GM23338 (cell line): Measurements from ENCODE around the gene ITGAV.

Experiments
- CTCF ChIP-seq, 2 experiments: fragments of 200-600 bp in 1 of 2; sonication (generic) in 1 of 2; conservative IDR thresholded peaks; 2 replicates each; pipeline versions ENCODE4 v1.5.1 to v1.6.1; 2016 to 2017; ENCODE audit warnings: antibody characterized with exemption in 2 of 2, low read depth in 2 of 2, mild to moderate bottlenecking in 2 of 2, moderate library complexity in 1 of 2
- EZH2 ChIP-seq: fragments of 200-600 bp; sonication (generic); IDR thresholded peaks from one replicate; pipeline ENCODE4 v1.8.0; 2017; ENCODE audit warnings: antibody characterized with exemption, mild to moderate bottlenecking, low read depth; ENCODE audit not compliant: unreplicated experiment
- EZH2phosphoT487 ChIP-seq: fragments of 200-600 bp; sonication (generic); IDR thresholded peaks from one replicate; pipeline ENCODE4 v1.8.1; 2018; ENCODE audit warnings: antibody characterized with exemption; ENCODE audit not compliant: unreplicated experiment
- JUNB ChIP-seq: IDR thresholded peaks from one replicate; pipeline ENCODE4 v1.6.1; 2016; ENCODE audit warnings: antibody characterized with exemption; ENCODE audit not compliant: unreplicated experiment
- POLR2AphosphoS5 ChIP-seq: IDR thresholded peaks from 2 replicates; pipeline ENCODE4 v1.6.1; 2016; ENCODE audit warnings: antibody characterized with exemption, low read depth
- ZNF331 ChIP-seq: fragments of 250-450 bp; sonication (Bioruptor Pico); IDR thresholded peaks from 2 replicates; pipeline ENCODE4 v1.5.0; 2020; ENCODE audit warnings: low read depth, mild to moderate bottlenecking, moderate library complexity

GRCh38 chr2:186612026-186612425 is 22.2 kb downstream of the ITGAV start:
- TF ChIP-seq CTCF (conservative IDR thresholded peaks at IDR 0.05; ENCODE audit: low read depth in 2 of 2) (no peak), JUNB (no peak), POLR2AphosphoS5 (no peak), EZH2phosphoT487 (no peak), EZH2 (no peak), ZNF331 (CRISPR knock-in tag) (no peak)
